GM18511 (cell line): ENCODE results near the gene COPB2.

Experiments used
- ATAC-seq: cut with Tn5 transposase; IDR thresholded peaks from one replicate; pipeline ENCODE4 v1.9.1; 2021; ENCODE audit warnings: mild to moderate bottlenecking, moderate library complexity; ENCODE audit not compliant: unreplicated experiment

Gene COPB2

DNA sequence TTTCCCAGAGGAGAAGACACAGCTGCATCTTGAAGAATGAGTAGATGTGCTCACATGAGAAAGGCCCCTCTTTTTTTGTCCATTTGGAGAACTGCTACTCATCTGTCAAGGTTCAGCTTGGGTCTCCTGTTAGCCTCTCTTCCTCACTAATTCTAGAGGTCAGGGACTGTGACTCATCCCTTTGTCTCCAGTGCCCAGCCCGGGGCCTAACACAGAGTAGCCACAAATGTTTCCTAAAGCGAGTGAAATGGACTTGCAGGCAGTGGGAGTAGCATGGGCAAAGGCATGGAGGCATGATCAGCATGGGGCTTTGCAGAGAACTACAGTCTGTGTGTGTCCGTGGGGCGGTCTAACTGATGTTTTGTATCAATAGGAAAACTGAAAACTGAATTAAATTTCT lies 79.6 kb downstream of the COPB2 start:
- ATAC-seq, result no peak

DNA sequence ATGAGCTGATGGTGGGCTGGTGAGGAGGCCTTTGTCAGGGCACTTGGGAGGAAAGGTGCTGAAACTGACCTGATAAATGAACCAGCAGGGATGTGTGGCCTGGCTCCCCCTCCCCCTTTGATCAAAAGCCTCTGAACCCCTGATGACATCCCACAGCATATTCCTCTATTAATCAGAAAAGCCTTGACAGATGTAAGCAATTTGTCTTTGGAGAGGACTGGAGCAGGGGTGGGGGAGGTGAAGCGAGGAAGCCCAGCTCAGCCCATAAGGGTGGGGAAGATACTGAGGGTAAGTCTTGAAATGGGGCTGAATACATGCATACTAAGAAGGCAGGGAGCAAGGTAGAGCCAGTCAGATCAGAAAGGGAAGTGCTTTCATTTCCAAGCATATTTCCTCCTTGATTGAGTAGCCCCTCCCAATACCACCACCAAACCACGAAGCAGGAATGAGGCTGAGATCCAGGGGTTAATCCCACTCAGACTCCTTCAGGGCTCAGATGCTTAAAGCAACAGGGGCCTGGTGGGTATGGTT lies 80.3 kb downstream of the COPB2 start:
- no peak for ATAC-seq

DNA sequence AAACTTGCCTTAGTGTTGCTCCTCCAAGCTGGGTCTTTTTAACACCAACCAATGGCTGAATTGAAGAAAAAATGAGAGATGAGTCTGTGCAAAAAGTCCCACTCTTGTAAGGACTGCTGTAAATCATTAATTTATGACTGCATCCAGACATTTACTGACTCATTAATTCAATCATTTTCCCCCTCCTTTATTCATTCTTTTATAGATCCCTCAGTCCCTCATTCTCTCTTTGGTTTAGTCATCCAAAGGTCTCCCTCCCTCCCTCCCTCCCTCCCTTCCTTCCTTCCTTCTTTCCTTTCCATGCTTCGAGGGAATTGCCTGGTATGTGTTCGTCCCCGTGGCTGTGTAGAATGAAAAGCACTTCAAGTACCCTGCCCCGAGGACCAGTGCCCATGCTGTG lies 80.9 kb downstream of the COPB2 start:
- no peak for ATAC-seq

DNA sequence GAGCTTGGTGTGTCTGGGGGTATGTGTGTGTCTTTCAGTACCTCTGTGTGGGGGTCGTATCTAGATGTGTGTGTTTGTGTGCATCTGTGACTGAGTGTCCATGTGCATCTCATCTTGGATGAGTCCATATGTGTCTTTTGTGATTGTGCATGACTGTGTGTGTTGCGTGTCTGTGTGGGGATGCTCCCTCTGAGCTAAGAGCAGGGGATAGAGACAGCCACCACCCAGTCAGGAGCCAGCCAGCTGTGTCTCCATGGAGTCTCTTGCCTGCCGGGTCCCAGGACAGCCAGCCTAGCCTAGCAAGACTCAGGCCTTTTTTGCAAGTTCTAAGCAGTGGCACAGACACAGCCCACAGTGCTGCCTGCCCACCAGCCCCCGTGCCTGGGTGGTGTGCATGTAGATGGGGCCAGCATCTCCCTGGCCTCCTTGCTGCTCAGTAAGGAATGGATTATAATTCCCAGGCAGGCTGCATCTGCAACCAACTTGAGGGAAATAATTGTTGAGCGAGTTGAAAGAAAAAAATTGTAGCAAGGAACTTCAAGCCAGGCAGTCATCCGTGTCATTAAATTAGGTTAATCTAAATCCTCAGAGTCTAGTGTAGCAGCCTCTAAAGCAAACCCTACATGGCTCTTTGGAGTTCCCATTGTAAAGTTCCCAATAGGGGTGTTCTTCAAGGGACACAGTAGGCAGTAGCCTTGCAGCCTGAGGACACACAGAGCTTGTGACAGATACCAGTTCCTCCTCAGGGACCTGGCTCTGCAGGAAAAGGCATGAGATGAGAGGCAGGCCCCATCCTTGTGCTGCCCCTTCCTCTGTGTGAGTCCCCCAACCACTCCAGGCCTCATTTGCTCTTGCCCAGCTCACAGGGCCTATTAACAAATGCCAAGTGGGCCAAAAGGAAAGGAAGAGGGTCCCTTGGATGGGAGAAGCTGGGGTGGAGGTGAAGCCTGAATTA lies 81.6 kb downstream of the COPB2 start:
- no peak for ATAC-seq
